ENCODE results near the gene NTF4. TPM values are rescaled to one million over a fixed set of nuclear protein-coding genes. Genes with fewer than 3 reads are reported as not detected.
"Not testable (repeated sequence)": the region's sequence is repeated elsewhere in the genome, so short reads cannot be mapped to it uniquely, and the experiment has no call there.

Gene NTF4
- total RNA-seq, 1 experiment from 2014 or later, result 10.2 TPM

GRCh38 chr19:49074869-49075268 lies 10.3 kb upstream of the NTF4 start:
- H3K4me3 Mint-ChIP-seq (ENCODE audit: unreplicated experiment); H3K27me3 ChIP-seq (replicated peaks; ENCODE audit: control insufficient read depth, insufficient read depth, low read length); H3K4me3 ChIP-seq (ENCODE audit: low read depth, low read length); H3K27me3 Mint-ChIP-seq (ENCODE audit: insufficient read depth, unreplicated experiment); H3K36me3 ChIP-seq (ENCODE audit: control insufficient read depth, insufficient read depth, low read length); BruUV-seq (replicated peaks); H3K9me3 Mint-ChIP-seq (ENCODE audit: unreplicated experiment); H3K27ac Mint-ChIP-seq (ENCODE audit: unreplicated experiment); H3K9me3 ChIP-seq: not testable (repeated sequence)
- Mint-ChIP-seq H3K4me1 (ENCODE audit: low read depth, unreplicated experiment) (peaks cover 15% of the 10 kb centered on the region), H3K36me3 (ENCODE audit: insufficient read depth, unreplicated experiment) (peaks cover 15% of the 10 kb centered on the region)
- CTCF ChIA-PET, result interaction anchor here (0.7 to 1.8 kb wide), 7 partner anchors 10 to 267 kb away, joined by 3 to 16 read pairs (median 8); partner anchors contain the start of gene NTF4
- intact Hi-C loops (cut with micrococcal nuclease; ENCODE audit: unreplicated experiment), result loop anchor here (1.0 to 5.0 kb wide), 3 partner anchors 58 to 288 kb away; partner anchors contain the start of genes GYS1, LHB and RUVBL2
- TF ChIP-seq CTCF (IDR thresholded peaks at IDR 0.05; ENCODE audit: insufficient read depth in 1 of 2, low read depth in 1 of 2, low read length in 1 of 2, severe bottlenecking in 1 of 2, unreplicated experiment in 1 of 2), result peak; percentile 37 to 59
- H3K4me1 ChIP-seq, result peaks cover 11% of the 10 kb centered on the region
- POLR2A ChIA-PET, result interaction anchor here (1.3 kb wide), 1 partner anchor 10 kb away, joined by 7 read pairs; the partner anchor contains the start of gene NTF4
- DNase-seq, result peak; percentile 56 to 68

GRCh38 chr19:49073514-49074378 lies 9.1 kb upstream of the NTF4 start:
- Histone ChIP-seq H3K4me1 (peaks cover 11% of the 10 kb centered on the region), H3K36me3 (ENCODE audit: control insufficient read depth, insufficient read depth, low read length) (no peaks in the 10 kb centered on the region), H3K9me3 (no peaks in the 10 kb centered on the region), H3K27me3 (replicated peaks; ENCODE audit: control insufficient read depth, insufficient read depth, low read length) (no peaks in the 10 kb centered on the region), H3K4me3 (ENCODE audit: low read depth, low read length) (no peak overlapping the region)
- Mint-ChIP-seq H3K27me3 (ENCODE audit: insufficient read depth, unreplicated experiment) (no peaks in the 10 kb centered on the region), H3K9me3 (ENCODE audit: unreplicated experiment) (peaks cover 15% of the 10 kb centered on the region), H3K27ac (ENCODE audit: unreplicated experiment) (peak overlapping the region; percentile 60), H3K4me3 (ENCODE audit: unreplicated experiment) (peak overlapping the region; percentile 78), H3K4me1 (ENCODE audit: low read depth, unreplicated experiment) (peaks cover 17% of the 10 kb centered on the region), H3K36me3 (ENCODE audit: insufficient read depth, unreplicated experiment) (peaks cover 19% of the 10 kb centered on the region)
- POLR2A ChIA-PET, result interaction anchor here (0.7 to 1.3 kb wide), 2 partner anchors 9 to 54 kb away, joined by 3 to 7 read pairs; partner anchors contain the start of gene NTF4
- peak; percentile 59 to 72 for DNase-seq
- peak; percentile 44 to 53 for TF ChIP-seq CTCF (IDR thresholded peaks at IDR 0.05; ENCODE audit: insufficient read depth in 1 of 2, low read depth in 1 of 2, low read length in 1 of 2, severe bottlenecking in 1 of 2, unreplicated experiment in 1 of 2)
- no TSS peak for BruUV-seq (replicated peaks)
- CTCF ChIA-PET, result interaction anchor here (0.6 to 1.8 kb wide), 15 partner anchors 9 to 155 kb away, joined by 3 to 16 read pairs (median 8); partner anchors contain the start of genes CGB7, GYS1, NTF4 and RUVBL2
- intact Hi-C loops (cut with micrococcal nuclease; ENCODE audit: unreplicated experiment), result loop anchor here (1.0 to 5.0 kb wide), 3 partner anchors 56 to 286 kb away; partner anchors contain the start of genes GYS1, LHB and RUVBL2

GRCh38 chr19:49071860-49072547 lies 7.4 kb upstream of the NTF4 start:
- Mint-ChIP-seq H3K9me3 (ENCODE audit: unreplicated experiment) (peaks cover 22% of the 10 kb centered on the region), H3K27ac (ENCODE audit: unreplicated experiment) (peak overlapping the region; percentile 83), H3K27me3 (ENCODE audit: insufficient read depth, unreplicated experiment) (no peaks in the 10 kb centered on the region), H3K4me3 (ENCODE audit: unreplicated experiment) (peak overlapping the region; percentile 78), H3K4me1 (ENCODE audit: low read depth, unreplicated experiment) (peaks cover 25% of the 10 kb centered on the region), H3K36me3 (ENCODE audit: insufficient read depth, unreplicated experiment) (peaks cover 19% of the 10 kb centered on the region)
- Histone ChIP-seq H3K27me3 (replicated peaks; ENCODE audit: control insufficient read depth, insufficient read depth, low read length) (no peaks in the 10 kb centered on the region), H3K4me1 (peaks cover 17% of the 10 kb centered on the region), H3K4me3 (ENCODE audit: low read depth, low read length) (peak overlapping the region; percentile 55), H3K36me3 (ENCODE audit: control insufficient read depth, insufficient read depth, low read length) (no peaks in the 10 kb centered on the region), H3K9me3 (no peaks in the 10 kb centered on the region)
- CTCF ChIA-PET, result interaction anchor here (0.6 to 1.0 kb wide), 4 partner anchors 78 to 1497 kb away, joined by 3 to 4 read pairs (median 3); partner anchors contain the start of gene RUVBL2
- peak; percentile 88 to 92 for DNase-seq
- no TSS peak for BruUV-seq (replicated peaks)
- intact Hi-C loops (cut with micrococcal nuclease; ENCODE audit: unreplicated experiment), result loop anchor here (5.0 kb wide), 2 partner anchors 80 to 285 kb away; partner anchors contain the start of genes GYS1 and RUVBL2
- POLR2A ChIA-PET, result no interaction called here
- no peak for TF ChIP-seq CTCF (IDR thresholded peaks at IDR 0.05; ENCODE audit: insufficient read depth in 1 of 2, low read depth in 1 of 2, low read length in 1 of 2, severe bottlenecking in 1 of 2, unreplicated experiment in 1 of 2)

Measured in Caco-2 (cell line).